ENCODE data around the gene MLPH. TPM values are rescaled to one million over a fixed set of nuclear protein-coding genes. Genes with fewer than 3 reads are reported as not detected.

The MLPH gene
- total RNA-seq, 1 donor from 2014 or later, result 6.5 TPM

DNA sequence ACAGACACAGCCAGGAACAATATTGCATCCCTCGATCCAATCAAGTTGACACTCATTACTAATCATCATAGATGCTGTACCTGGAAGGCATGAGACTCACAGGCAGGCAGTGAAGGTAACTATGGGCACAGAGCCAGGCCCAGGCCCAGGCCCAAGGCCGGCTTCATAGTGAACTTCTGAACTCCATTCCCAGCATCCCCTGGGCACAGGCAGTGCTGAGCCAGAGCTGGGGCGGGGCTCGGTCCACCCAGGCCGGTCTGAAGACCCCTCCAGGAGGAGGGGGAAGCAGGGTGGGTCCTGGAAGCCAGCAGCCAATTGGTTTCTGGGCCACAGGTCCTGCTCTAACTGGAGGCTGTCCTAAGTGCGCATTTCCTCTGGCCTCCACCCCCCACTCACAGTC is 37.6 kb downstream of the MLPH start:
- no peak for DNase-seq

DNA sequence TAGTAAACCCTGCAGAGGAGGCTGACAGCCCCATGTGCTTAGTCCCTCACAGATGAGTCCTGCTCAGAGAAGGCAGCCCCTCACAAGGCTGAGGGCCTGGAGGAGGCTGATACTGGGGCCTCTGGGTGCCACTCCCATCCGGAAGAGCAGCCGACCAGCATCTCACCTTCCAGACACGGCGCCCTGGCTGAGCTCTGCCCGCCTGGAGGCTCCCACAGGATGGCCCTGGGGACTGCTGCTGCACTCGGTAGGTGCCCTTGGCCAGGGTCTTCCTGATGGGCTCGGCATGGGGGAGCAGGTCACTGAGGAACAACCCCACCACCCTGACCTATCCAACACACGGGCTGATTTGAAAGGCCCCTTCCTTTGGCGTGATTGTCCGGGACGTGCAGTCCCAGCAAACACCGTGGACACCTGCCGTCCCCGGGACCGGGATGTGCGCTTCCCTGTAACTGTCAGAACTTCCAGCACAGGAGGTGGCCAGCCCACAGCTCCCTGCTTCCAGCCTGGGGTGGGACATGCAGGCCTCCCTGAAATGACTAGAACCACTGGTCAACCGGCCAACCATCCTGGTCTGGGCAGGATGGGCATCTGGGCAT is 38.6 kb downstream of the MLPH start:
- DNase-seq, result no peak

DNA sequence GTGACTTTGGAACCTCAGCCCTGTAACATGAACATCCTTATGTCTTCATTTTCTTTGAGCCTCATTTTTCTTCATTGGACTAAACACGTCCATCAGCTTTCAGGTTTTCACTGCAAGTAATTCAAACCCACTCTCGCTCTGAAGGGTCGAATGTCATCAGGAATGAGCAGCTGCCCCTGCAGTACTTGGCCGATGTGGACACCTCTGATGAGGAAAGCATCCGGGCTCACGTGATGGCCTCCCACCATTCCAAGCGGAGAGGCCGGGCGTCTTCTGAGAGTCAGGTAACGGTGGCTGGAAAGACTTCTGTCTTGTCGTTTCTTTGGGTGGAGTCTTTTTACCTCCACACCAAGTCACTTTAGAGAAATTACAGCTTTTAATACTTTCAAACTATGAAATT is 40.2 kb downstream of the MLPH start:
- DNase-seq, result no peak

DNA sequence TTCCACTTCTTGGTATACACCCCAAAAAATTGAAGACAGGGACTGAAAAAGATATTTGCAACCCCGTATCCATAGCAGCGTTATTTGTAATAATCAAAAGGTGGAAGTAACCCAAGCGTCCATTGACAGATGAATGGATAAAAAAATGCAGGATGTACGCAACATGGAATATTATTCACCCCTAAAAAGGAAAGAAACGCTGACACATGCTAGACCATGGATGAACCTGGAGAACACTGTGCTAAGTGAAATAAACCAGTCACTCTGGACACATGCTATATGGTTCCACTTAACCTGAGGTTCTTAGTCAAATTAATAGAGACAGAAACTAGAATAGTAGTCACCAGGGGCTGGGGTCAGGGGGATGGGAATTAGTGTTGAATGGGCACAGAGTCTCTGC is 40.7 kb downstream of the MLPH start:
- DNase-seq, result no peak

DNA sequence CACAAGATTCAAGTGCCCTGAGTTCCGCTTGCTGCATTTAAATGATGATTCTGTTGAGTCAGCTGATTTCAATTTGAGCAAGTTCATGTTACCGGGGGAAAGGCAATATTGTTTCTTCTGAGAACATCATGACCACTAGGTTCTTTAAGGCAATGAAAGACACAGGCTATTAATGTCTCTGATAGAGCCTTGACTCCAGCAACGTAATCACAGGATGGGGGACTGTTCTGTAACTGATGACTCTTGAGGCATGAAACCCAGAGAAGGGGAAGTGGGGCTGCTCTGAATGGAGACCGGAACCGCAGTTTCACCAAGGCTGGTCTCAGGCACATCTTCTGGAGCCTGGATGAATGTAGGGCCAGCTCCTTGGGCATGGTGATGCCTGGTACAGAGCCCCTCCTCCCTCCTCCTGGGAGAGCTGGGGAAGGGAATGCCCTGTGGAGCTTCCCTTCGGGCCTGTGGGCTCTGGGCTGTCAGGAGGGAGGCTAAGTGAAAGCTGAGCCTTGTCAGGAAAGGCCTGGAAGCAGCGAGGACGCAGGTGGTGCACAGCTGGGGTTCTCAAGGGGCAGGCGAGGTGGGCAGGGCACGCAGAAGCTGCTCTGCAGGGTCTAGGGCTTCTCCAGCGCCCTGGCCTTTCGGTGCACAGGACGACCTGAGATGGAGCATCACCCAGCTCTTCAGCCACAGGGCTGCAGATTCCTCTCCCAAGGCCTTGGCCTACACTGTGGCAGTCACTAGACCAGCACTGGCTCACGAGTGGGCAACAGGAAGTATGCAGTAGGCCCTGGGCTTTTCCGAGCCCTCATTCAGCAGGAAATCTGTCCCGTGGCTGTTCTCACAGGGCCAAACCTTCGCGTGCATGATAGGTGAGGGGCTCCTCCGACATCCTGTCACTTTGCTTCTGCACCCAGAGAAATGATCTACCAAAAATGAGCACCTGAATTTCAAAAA is 42.7 kb downstream of the MLPH start:
- no peak for DNase-seq

DNA sequence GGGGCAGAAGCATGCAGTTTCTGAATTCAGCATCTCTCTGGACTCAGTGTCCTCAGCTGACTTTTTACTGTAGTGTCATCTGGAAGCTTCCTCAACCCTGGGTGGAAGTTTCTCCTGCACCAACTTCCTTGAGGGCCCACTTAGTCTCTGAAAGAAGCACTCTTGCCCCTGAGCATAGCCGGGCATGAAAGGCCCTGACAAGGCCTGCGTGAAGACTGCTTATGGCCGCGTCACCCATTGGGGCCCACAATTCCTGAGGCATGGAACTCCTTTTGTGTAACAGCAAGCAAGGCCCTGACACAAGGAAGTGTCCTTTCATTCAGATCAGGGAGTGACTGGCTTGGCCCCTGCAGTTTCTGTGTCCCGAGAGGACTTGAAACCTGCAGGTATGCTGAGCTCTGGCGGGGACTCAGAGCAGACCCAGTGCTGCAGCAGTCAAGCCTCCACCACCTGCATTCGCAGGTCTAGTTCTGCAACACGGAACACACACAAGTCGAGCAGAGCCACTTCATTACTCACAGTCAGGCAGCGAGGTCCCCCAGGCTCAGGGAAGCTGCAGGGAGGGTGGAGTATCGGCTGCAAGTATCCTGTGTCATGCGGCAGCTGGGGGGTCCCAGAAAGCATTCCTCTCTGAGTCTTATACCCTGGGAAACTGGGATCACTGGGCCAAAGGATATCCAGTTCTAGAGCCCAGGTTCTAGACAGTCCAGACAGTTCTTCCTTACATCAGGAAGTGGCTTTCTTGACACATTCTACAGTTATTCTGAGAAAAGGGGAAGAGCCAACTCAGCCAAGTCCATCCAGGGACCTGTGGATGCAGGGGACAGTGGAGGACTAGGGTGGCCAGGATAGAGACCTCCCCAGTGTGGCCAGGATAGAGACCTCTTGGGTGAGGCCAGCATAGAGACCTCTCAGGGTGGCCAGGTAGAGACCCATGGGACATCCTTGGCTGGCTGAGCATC is 43.7 kb downstream of the MLPH start:
- DNase-seq, result no peak

DNA sequence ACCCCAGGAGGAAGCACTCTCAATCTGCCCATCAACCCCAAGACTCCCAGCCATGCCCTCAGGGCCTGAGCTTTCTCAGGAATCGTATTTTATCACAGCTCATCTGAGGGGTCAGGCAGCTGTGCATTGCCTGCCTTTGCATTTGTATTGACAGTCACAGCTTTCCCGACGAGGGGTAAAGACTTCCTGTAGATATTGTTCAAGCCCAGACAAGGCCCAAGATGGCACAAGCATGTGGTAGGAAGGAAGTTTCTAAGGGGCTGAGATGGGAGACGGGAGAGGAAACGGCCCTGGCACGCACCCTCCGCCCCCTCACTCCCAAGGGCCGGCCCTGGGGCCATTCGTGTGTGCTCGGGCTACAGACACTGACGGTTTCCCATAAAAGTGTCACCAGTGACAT is 45.1 kb downstream of the MLPH start:
- no peak for DNase-seq

DNA sequence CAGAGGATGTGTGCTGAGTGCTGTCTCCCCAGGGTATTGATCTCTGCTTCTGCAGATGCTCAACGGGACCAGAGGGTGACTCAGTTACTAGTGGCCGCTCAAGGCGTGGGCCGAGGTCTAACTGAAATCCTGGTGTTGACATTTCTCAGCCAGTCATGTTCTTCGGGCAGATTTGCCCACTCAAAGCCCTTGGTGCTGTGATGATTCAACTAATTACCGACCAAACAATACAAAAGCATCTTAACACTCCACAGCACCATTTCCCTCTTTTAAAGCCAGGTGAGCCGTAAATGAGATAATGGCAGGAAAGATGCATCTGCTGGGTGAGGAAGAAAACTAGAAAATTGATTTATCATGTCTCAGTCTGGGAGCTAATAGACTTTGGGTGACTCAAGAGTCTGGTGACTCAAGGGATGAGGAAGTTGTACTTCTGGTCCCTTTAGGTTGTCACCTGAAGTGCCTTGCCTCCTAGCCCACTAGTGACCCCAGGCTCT is 46.7 kb downstream of the MLPH start:
- no peak for DNase-seq

DNA sequence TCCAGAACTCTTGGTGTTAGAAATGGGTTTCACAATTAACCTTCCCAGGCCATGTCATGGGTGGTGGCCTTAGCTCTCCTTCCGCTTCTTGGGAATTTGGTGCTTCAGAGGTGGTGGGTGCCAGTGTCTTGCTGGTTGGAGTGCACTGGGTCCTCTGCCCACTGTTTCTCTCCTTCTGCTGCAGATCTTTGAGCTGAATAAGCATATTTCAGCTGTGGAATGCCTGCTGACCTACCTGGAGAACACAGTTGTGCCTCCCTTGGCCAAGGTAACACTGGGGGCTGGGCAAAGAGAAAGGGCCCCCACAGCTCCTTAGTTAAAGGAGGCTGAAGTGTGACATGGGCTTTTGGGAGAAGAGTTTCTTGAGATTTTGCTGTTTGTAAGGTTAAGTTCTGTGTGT is 47.3 kb downstream of the MLPH start:
- no peak for DNase-seq

DNA sequence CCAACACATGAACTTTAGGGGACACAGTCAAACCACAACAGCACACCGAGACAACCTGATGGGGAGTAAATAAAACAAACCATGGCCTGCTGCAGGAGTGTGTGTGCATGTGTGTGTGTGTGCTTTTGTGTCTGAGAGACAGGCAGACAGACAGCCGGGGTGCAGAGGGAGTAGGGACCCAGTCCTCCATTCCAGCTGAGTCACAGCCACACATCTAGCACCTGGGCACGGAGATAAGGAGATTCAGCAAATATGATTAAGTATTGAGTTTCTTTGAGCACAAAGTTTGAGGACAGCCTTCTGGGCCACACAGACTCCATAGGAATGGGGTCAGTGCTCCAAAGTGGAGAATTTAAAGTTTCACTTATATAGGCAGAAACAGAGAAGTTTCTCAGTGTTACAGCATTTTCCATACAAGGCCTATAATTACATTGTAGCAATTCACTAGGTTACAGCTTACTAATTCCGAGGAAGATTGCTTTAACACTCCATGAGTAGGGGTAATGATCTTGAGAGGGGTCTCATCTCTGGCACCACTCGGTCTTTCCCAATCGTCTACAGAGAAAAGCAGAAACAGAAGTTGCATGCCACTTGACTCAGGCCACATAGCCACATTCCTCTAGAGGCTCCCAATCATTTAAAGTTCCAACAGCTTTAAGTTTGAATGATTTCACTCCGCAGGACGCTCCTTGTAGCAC is 48.5 kb downstream of the MLPH start:
- DNase-seq, result no peak

DNA sequence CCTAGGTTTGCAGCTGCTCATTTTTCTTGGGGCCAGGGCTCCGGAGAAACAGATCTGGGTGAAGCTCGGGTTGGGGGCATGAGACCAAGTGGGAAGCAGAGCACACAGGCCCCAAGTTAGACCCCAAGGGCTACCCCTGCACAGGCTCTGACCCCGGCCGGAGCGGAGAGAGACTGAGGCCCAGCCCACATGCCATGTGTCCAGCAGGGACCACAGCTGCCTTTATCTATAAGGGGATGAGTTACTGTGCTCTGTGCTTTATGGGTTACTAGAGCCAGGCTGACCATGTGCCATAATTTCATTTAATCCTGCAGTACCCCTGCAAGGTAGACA is 49.0 kb downstream of the MLPH start:
- DNase-seq, result no peak

DNA sequence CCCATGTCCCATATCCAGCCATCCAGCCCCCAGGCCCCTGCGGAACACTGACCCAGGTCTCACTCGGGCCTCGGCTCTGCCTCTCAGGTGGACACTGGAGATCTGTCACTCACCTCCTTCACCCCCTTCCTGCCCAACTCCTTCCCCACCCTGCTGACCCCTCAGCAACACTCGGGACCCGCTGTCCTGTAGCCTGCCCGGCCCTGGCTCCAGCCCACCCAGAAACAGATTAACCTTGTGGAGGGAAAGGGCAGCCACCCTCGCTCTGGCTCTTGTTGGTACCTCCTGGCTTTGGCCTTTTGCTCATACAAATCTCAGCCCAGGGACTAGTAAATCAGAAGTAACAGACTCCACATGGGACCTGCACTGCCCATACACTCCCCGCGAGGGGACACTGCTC is 49.6 kb downstream of the MLPH start:
- DNase-seq, result no peak

DNA sequence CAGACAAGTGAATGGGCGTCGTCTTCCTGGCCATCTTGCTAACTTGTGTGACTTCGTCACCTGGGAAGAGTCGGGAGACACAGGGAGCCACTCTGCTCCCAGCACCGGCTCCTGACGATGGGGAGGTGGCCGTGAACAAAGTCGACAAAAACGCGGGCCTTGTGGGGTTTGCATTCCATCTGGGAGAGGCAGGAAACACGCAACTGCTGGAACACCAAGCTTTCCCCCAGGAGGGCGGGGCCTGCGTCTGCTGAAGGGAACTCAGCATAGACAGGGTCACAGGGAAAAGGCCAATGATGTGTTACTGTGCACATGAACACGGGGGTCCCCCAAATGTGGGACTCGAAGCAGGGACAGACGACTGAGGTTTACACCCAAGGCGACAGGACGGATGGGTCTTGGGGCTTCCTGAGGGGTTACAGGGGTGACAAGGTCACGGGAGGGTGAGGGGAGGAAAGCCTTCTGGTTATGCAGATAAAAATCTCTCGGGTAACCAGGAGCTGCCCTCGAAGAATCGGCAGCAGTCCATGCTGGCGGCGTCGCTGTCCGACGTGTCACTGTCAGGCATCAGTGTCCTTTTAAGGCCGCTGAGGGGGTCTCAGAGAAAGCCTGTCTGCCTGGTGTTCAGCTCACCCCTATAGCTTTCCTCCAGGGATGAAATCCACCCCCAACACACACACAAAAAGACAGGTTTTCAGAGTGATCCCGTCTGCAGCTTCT is 51.1 kb downstream of the MLPH start:
- DNase-seq, result no peak

DNA sequence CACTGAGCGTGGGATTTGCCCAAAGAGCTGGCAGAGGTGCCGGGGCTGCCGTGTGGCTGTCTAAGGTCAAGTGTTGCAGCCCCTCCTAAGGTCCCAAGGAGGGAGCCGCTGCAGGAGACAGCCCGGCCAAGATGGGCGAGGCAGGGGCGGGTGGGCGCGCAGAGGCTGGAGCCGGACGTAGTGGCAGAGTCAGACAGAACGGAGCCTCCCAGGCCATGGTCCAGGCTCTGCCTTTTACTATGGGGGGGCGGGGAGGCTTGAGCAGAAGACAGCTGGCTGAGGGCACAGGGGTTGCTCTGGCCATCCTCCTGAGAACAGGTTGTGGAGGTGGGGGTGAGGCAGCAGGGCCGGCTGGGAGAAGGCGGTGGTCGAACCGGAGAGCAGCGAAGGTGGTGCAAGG is 51.9 kb downstream of the MLPH start:
- no peak for DNase-seq

DNA sequence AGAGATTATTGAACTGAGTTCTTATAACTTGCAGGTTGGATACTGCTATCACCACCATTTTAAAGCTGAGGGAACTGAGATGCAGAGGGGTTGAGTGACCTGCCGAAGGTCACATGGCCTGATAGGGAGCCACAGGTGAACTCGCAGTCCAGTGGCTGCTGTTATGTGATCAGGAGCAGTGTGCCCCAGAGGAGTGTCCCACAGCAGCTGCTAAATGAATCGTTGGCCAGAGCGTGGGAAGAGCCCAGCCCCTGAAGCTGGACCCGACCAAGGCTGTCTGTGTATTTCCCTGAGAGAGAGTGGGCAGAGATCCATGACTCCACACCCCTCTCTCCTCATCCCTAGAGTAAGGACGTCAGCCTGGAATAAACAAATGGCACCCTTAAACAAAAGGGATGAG is 52.6 kb downstream of the MLPH start:
- no peak for DNase-seq

DNA sequence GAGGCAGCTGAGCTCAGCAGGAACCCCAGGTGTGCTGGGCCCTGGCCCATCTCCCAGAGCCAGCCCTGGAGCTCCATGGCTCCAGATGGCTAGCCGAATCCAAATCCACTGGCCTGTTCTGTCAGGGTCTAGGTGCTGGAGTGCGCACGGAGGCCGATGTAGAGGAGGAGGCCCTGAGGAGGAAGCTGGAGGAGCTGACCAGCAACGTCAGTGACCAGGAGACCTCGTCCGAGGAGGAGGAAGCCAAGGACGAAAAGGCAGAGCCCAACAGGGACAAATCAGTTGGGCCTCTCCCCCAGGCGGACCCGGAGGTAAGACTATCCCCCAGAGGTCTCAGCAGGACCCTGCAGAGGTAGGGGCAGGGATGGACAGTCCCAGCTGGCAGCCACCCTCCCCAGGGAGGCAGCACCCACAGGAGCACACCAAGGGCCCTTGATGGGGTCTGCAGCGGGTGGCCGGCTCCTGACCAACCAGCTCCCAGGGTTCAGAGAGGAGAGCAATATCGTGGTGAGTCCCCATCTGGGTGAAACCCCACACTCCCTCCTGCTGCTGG is 53.2 kb downstream of the MLPH start:
- DNase-seq, result no peak

DNA sequence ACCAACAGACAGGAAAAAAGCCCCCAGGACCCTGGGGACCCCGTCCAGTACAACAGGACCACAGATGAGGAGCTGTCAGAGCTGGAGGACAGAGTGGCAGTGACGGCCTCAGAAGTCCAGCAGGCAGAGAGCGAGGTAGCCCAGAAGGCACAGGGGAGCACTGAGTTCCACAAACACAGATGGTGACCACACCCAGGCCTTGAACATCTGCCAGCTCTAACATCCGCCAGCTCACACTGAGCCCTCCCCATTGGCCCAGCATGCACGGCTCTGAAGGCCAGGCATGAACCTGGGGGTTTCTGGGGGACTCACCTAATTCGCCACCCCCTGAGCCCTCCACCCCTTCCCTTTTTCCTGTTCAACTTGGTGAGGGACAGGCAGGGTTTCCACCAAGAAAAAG is 53.8 kb downstream of the MLPH start:
- peak; percentile 23 for DNase-seq

DNA sequence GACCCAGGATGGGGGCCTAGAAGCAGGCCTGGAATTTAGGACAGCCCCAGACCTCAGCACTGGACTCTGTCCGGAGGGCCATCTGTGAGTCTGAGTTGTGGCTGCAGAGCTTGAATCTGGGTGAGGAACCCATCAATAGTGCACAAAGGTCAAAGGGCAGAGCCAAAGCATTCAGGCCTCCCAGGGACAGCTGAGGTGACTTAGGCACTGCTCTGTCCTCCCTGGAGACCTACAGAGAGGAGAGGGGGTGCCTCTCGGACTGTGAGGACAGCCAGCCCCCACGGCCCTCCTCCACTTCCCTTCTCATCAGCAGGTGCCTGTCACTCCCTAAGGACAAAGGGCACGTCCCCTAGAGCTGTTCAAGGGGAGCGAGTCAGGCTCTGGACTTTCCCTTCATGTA is 54.2 kb downstream of the MLPH start:
- no peak for DNase-seq

DNA sequence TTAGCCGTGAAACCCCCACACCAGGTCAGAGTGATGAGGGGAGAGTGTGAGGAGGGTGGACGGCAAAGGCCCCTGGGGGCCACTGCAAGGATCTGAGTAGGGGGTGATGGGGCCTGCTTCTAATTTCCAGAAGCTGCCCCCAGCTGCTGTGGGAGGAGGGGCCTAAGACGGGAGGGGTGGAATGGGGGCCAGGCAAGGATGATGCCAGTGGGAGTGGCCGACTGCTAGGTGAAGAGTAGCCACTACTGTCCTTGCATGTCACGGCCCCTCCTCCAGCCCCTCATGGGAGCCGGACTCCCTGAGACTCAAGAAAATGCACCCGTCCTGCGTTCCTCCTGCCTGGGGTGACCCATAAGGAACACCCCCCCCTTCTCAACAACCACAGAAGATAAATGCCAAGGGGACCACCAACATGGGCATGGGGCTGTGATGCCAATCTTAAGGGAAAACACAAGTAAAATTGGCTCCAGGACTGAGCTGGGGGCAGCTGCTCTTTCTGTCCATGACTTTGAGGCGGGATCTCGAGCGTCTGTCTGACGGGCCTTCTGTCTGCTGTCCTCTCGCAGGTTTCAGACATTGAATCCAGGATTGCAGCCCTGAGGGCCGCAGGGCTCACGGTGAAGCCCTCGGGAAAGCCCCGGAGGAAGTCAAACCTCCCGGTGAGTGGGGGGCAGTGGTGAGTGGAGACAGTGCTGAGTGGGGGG is 55.1 kb downstream of the MLPH start:
- no peak for DNase-seq

All from skin of body (tissue), 2 donors.